A673 (cell line): ENCODE data around the gene TRIL. TPM values are rescaled to one million over a fixed set of nuclear protein-coding genes. Genes with fewer than 3 reads are reported as not detected.

ENCODE experiments used
- BruUV-seq: library from RNA; stranded (reverse); fragments of 400-500 nt; replicated peaks from 2 replicates; lab custom pipeline; 2021; lab: Mats Ljungman, UMichigan
- CTCF ChIA-PET: fragments of 300-600 bp; sonication (Branson Sonifier 250); formaldehyde crosslinking; loops from one replicate; lab custom pipeline; 2022; ENCODE audit warnings: antibody characterized with exemption; lab: Charles Lee
- POLR2A ChIA-PET: fragments of 300-600 bp; sonication (Branson Sonifier 250); formaldehyde crosslinking; loops from one replicate; lab custom pipeline; 2022; ENCODE audit warnings: antibody characterized with exemption; ENCODE audit not compliant: low non-redundant PET; lab: Charles Lee
- DNase-seq: peaks from one replicate; pipeline ENCODE4 v3.0.0-alpha.2; 2015; ENCODE audit warnings: low spot score
- H3K27ac ChIP-seq: fragments of 200-600 bp; sonication (generic); 2 replicates; pipeline ENCODE4 v1.5.1; 2016; ENCODE audit warnings: mixed run types, low read depth, mild to moderate bottlenecking, mixed read lengths, antibody characterized with exemption, low read length; ENCODE audit not compliant: poor library complexity, severe bottlenecking
- H3K27me3 ChIP-seq: fragments of 200-600 bp; sonication (generic); replicated peaks from 2 replicates; pipeline ENCODE4 v1.6.1; 2017; ENCODE audit warnings: mixed run types, low read depth, mild to moderate bottlenecking, mixed read lengths, antibody characterized with exemption, low read length; ENCODE audit not compliant: insufficient read depth, poor library complexity
- H3K36me3 ChIP-seq: fragments of 200-600 bp; sonication (generic); 2 replicates; pipeline ENCODE4 v1.6.1; 2016; ENCODE audit warnings: mixed run types, mild to moderate bottlenecking, mixed read lengths, antibody characterized with exemption, low read length; ENCODE audit not compliant: insufficient read depth, poor library complexity, severe bottlenecking
- H3K4me1 ChIP-seq: fragments of 200-600 bp; sonication (generic); 2 replicates; pipeline ENCODE4 v1.6.1; 2017; ENCODE audit warnings: mixed run types, mild to moderate bottlenecking, mixed read lengths, antibody characterized with exemption, low read length; ENCODE audit not compliant: insufficient read depth, poor library complexity, severe bottlenecking
- H3K4me3 ChIP-seq: fragments of 200-600 bp; sonication (generic); 2 replicates; pipeline ENCODE4 v1.5.1; 2016; ENCODE audit warnings: low read depth, mixed run types, mild to moderate bottlenecking, mixed read lengths, low read length; ENCODE audit not compliant: poor library complexity, severe bottlenecking
- H3K9me3 ChIP-seq: fragments of 200-600 bp; sonication (generic); 2 replicates; pipeline ENCODE4 v1.6.1; 2016; ENCODE audit warnings: mixed run types, low read depth, mild to moderate bottlenecking, mixed read lengths, antibody characterized with exemption, low read length; ENCODE audit not compliant: poor library complexity, severe bottlenecking
- CTCF ChIP-seq: fragments of 300-800, 200-600 bp; sonication (generic); conservative IDR thresholded peaks from 2 replicates; pipeline ENCODE4 v1.5.1; 2017; ENCODE audit warnings: low read depth, mild to moderate bottlenecking, antibody characterized with exemption, low read length, moderate library complexity, mixed read lengths
- EZH2 ChIP-seq: fragments of 200-600 bp; sonication (generic); IDR thresholded peaks from 2 replicates; pipeline ENCODE4 v1.6.1; 2017; ENCODE audit warnings: borderline replicate concordance, low read depth, mild to moderate bottlenecking, mixed read lengths, antibody characterized with exemption, low read length; ENCODE audit not compliant: poor library complexity, severe bottlenecking
- intact Hi-C: fragments of 100-400 bp; cut with micrococcal nuclease; formaldehyde crosslinking; loops from one replicate; pipeline ENCODE4 v1.10.0; 2022; ENCODE audit not compliant: unreplicated experiment
- total RNA-seq: library from RNA; stranded (reverse); gene quantifications from 2 replicates; pipeline ENCODE4 v1.2.3, GENCODE V29; 2021

Gene TRIL
- total RNA-seq, 1 experiment from 2014 or later: 4.8 TPM

- Histone ChIP-seq H3K9me3 (no peaks in the 10 kb centered on the region), H3K27me3 (no peaks in the 10 kb centered on the region), H3K36me3 (no peaks in the 10 kb centered on the region), H3K4me1 (peaks cover 6% of the 10 kb centered on the region), H3K27ac (no peak overlapping the region), H3K4me3 (no peak overlapping the region)
- no TSS peak for BruUV-seq
- intact Hi-C loops: no loop called here
- no peak for TF ChIP-seq CTCF
- no peak for TF ChIP-seq EZH2
- CTCF ChIA-PET: no interaction called here
- POLR2A ChIA-PET: no interaction called here
- DNase-seq: no peak
These were observed 42.0 kb upstream of the TRIL start for GRCh38 chr7:28999895-29000716.

- intact Hi-C loops: no loop called here
- no TSS peak for BruUV-seq
- TF ChIP-seq CTCF (no peak), EZH2 (no peak)
- no peak overlapping the region for H3K27ac ChIP-seq
- no peak for DNase-seq
- H3K27me3 ChIP-seq: no peaks in the 10 kb centered on the region
- POLR2A ChIA-PET: no interaction called here
- no peak overlapping the region for H3K4me3 ChIP-seq
- H3K36me3 ChIP-seq: no peaks in the 10 kb centered on the region
- CTCF ChIA-PET: no interaction called here
- H3K4me1 ChIP-seq: peaks cover 6% of the 10 kb centered on the region
- H3K9me3 ChIP-seq: no peaks in the 10 kb centered on the region
These were observed 41.3 kb upstream of the TRIL start for GRCh38 chr7:28999427-28999826.

- Histone ChIP-seq H3K27ac (no peak overlapping the region), H3K36me3 (no peaks in the 10 kb centered on the region), H3K27me3 (no peaks in the 10 kb centered on the region), H3K4me1 (peaks cover 6% of the 10 kb centered on the region), H3K4me3 (no peak overlapping the region), H3K9me3 (no peaks in the 10 kb centered on the region)
- BruUV-seq: no TSS peak
- DNase-seq: no peak
- POLR2A ChIA-PET: no interaction called here
- no peak for TF ChIP-seq CTCF
- TF ChIP-seq EZH2: no peak
- intact Hi-C loops: no loop called here
- CTCF ChIA-PET: no interaction called here
These were observed 40.0 kb upstream of the TRIL start for GRCh38 chr7:28998105-28998504.
